Stimulated activated CD4-positive, alpha-beta T cell treated with anti-CD3 and anti-CD28 coated beads, Interleukin-4, amount 100 ng/mL, for 1 hour (primary cell): ENCODE data around the gene AHNAK.
"Not testable (repeated sequence)": the region's sequence is repeated elsewhere in the genome, so short reads cannot be mapped to it uniquely, and the experiment has no call there.

Source experiments
- DNase-seq: peaks from one replicate; pipeline ENCODE4 v3.0.0-alpha.2; 2020

AHNAK gene

DNA sequence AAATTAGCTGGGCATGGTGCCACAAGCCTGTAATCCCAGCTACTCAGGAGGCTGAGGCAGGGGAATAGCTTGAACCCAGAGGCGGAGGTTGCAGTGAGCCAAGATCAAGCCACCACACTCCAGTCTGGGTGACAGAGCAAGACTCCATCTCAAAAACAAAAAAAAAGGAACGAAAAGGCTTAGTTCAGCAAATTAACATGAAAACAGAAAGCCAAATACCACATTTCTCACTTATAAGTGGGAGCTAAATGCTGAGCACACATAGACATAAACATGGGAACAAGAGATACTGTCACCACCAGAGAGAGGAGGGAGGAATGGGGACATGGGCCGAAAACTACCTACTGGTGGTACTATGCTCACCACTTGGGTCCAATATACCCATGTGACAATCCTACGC is 89.1 kb downstream of the AHNAK start:
- DNase-seq = no peak

- DNase-seq = no peak
Observed at GRCh38 chr11:62456630-62457029, 90.0 kb downstream of the AHNAK start.

DNA sequence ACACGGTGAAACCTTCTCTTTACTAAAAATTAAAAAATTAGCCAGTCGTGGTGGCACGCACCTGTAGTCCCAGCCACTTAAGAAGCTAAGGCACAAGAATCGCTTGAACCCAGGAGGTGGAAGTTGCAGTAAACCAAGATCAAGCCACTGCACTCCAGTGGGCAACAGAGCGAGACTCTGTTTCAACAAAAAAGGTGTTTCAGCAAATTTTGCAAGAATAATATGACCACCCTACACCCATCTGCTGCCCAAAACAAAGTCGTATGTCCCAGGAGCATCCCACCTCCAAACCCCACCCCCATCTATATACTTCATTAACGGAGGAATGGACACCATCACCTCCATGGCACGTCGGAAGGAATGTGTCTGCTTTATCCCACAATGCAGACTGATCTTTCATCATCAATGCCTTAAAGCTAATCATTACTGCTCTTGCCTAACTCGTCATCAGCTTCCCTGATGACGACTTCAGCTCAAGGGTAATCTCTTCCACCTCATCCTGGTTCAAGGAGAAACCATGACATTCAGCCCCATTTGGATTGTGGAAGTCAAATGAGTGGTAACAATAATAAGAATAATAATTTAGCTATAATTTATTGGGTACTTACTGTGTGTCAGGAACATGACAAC is 93.7 kb downstream of the AHNAK start:
- no peak for DNase-seq

- no peak for DNase-seq
Observed at GRCh38 chr11:62452261-62452660, 94.3 kb downstream of the AHNAK start.

- DNase-seq = no peak
Observed at GRCh38 chr11:62451241-62451621, 95.4 kb downstream of the AHNAK start.

DNA sequence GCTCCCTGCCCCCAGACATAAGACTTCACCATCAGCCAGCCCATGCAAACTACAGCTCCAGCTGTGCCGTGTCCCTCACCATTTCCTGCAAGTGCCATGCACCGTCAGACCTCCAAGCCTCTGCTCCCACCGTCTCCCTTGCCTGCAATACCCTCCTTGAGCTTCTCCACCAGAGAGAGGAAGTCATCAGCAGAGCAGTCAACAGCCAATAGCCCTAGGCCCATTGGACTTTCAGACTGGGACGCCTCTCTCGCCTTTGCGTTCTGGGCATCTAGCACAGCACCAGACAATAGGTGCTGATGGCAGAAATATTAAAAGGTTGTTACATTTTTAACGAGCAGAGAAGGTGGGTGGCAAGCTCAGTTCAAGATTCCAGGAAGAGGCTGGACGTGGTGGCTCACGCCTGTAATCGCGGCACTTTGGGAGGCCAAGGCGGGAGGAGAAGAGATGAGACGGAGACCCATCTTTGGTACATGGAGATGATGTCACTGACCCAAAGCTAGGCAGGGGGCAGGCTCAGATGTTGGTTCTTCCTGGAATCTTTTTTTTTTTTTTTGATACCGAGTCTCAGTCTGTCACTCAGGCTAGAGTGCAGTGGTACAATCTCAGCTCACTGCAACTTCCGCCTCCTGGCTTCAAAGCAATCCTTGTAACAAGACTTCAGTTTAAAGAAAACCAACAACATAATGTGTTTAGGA is 95.9 kb downstream of the AHNAK start:
- DNase-seq = no peak

DNA sequence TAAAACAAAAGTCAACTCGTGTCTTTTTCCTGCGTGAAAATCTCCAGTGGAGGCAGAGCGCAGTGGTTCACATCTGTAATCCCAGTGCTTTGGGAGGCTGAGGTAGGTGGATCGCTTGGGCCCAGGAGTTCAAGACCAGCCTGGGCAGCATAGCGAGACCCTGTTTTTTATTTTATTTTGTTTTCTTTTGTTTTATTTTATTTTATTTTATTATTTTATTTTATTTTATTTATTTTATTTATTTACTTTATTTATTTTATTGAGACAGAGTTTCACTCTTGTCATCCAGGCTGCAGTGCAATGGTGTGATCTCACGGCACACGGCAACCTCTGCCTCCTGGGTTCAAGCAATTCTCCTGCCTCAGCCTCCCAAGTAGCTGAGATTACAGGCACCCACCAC is 96.7 kb downstream of the AHNAK start:
- not testable (repeated sequence) for DNase-seq

DNA sequence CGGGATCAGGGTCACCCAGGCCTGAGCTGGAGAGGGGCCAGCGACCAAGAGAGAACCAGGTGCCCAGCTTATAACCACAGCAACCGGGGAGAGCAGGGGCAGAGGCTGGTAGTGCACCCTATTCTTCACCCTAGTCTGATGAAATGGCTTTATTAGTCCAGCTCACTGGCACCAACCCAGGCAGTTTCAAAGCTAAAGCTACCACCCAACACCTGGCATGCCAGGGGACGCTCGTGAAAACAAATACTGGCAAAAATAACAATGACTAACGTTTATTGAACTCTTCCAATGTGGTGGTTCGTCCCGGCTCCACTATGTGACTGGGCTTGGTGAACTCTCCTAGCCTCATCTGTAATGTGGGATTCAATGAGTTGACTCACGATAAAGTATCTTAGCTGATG is 97.2 kb downstream of the AHNAK start:
- DNase-seq = no peak

DNA sequence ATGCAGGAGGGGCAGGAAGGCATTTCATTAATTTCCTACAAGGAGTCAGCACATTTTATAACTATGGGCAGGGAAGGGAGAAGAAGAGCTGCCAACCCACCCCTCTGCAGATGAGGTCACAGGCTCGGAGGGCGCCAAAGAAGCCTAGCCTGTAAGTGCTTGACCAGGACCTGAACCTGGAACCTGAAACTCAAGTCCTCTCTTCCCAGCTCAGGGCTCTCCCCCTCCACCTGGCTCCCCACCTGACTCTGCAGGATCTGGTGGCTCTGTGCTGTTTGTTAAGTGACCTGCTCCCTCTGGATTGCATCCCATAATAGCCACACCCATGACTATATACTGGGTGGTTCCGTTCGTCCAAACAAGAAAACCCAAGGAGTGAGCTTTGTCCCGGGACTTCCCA is 100.5 kb downstream of the AHNAK start:
- no peak for DNase-seq

- no peak for DNase-seq
Observed at GRCh38 chr11:62445314-62445740, 101.3 kb downstream of the AHNAK start.

DNA sequence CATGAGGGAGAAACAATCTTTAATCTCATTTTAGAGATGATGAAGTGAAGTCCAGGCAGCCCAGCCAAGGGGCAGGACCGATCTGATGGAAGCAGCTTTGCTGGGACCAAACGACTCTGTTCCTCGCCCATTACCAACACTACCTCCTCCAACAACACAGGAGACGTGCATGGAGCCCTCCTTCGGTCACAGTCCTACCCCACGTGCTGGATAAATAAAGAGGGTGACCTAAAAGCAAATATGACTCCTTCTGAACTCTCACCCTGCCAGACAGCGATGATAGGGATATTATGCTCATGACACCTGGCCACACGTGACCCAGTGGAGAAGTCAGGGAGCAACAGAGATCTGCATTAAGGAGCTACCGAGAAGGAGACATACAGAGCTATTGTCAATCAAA is 101.8 kb downstream of the AHNAK start:
- no peak for DNase-seq

DNA sequence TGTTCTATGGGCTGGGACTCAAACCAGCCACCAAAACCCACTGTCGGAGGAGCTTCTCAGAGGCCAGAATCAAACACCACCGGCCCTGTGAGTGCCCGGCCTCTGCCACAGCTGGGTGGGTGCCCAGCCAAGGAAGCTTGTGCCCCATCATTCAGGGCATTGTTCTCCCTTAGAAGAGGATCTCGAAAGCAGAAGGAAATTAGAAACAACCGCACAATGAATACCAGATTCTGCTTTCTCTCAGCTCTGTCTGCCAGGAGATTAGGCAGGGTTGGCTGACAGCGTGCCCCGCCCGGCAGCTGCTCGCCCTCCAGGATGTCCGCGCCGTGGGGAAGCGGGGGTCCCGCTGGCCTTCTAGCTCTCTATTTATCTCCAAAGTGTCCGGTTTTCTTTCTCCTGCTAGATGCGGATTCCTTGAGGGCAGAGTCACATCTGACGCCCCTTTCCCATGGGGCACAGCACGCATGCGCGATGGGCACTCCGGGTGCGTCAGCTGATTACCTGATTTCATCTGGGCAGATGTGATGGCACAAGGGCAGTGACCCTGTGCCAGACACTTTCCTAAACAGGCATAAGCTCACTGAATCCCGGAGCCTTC is 102.3 kb downstream of the AHNAK start:
- DNase-seq = peak; percentile 45

- no peak for DNase-seq
Observed at GRCh38 chr11:62443390-62444235, 103.0 kb downstream of the AHNAK start.

- DNase-seq = no peak
Observed at GRCh38 chr11:62439785-62440602, 106.6 kb downstream of the AHNAK start.

DNA sequence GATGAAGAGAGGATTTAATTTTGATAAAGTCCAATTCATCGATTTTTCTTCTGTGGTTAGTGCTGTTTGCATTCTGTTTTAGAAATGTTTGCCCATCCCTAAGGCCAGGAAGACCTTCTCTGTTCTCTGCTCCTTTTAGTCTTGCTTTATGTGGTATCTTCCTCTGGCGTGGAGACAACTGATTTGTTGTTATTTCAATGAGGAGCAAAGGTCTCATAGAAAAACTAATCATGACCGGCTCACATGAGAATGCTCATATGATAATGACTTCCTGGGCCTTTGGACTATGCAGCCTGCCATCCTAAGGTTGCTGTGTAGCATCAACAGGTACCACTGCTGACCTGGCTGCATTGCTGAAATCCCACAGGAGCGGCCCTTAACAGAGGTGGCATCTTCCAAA is 108.0 kb downstream of the AHNAK start:
- no peak for DNase-seq

DNA sequence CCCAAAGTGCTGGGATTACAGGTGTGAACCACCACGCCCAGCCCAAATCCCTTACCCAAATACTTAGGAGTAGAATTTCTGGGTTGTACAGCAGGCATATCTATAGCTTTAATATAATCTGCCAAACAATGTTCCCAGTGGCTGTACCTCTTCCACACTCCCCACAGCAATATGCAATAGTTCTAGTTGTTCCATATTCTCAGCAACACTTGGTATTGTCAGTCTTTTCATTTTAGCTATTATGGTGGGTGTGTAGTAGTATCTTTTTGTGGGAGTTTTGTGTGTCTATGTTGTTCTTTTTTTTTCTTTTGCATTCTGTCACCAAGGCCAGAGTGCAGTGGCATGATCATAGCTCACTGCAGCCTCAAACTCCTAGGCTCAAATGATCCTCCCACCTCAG is 109.0 kb downstream of the AHNAK start:
- no peak for DNase-seq

GRCh38 chr11:62435846-62436660 is 110.6 kb downstream of the AHNAK start:
- DNase-seq = no peak

GRCh38 chr11:62433904-62434276 is 112.7 kb downstream of the AHNAK start:
- no peak for DNase-seq

DNA sequence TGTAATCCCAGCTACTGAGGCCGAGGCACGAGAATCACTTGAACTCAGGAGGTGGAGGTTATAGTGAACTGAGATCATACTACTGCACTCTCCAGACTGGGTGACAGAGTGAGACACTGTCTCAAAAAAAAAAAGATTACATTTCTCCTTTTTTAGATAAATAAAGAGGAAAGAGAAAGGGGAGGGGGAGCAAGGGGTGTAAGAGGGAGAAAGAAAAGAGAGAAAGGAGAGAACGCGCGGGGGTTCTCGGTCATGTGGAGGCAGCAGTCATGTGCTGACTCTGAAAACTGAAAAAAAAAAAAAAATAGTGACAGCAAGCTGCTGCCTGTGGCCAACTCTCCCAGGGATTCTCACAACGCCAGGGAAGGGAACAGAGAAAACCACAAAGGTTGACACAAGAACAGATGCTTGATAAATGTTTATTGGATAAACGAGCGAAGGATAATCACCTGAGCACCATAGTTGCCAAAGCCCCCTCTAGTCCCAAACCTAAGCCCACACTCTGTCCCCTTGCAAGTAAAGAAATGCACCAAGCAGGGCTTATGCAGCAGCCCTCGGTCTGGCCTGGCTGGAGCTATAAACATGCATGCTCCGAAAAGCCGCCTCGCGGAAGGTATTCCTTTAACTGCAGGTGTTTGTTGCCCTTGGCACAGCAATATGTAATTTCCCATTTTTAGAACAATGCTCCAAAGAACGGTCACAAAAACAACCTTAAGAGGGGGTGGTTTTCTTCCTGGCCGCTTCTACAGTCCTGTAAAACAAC is 113.3 kb downstream of the AHNAK start:
- DNase-seq = no peak

DNA sequence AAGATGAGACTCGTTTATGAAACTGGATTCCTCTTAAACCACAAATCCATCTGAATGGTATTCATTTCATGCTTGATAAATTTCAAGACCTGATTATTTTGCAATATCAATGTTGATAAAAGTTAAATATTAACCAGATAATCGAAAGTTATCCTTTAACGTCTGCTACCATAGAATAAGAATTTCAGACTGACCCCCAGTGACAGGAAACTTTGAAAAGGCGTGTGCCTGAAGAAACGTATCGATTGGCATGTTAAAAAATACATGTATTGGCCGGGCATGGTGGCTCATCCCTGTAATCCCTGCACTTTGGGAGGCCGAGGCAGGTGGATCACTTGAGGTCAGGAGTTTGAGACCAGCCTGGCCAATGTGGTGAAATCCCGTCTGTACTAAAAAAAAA is 113.9 kb downstream of the AHNAK start:
- DNase-seq = no peak
